K562 (cell line): Measurements from ENCODE around the gene KRT33A. TPM values are rescaled to one million over a fixed set of nuclear protein-coding genes. Genes with fewer than 3 reads are reported as not detected.
"Not testable (repeated sequence)": the region's sequence is repeated elsewhere in the genome, so short reads cannot be mapped to it uniquely, and the experiment has no call there.

Experiments used
- ATAC-seq: fragments of 200-7000 bp; cut with Tn5 transposase; 3 replicates; pipeline ENCODE4 v1.9.1; 2020; ENCODE audit warnings: moderate library complexity
- Bru-seq: library from RNA; stranded (reverse); fragments of 400-500 nt; gene quantifications from one replicate; lab custom pipeline; 2021; lab: Mats Ljungman, UMichigan
- BruChase-seq, 2 experiments: library from RNA; stranded (reverse); fragments of 400-500 nt; gene quantifications; one replicate each; lab custom pipeline; 2021; lab: Mats Ljungman, UMichigan
- BruUV-seq: library from RNA; stranded (reverse); fragments of 400-500 nt; replicated peaks from 2 replicates; lab custom pipeline; 2021; lab: Mats Ljungman, UMichigan
- CTCF ChIA-PET: fragments of 300-600 bp; formaldehyde crosslinking; extraction: SDS; loops from one replicate; lab custom pipeline; 2021; ENCODE audit warnings: low intra/inter-chr PET ratio; lab: Yijun Ruan, JAX
- POLR2A ChIA-PET: fragments of 300-600, 350-650 bp; sonication (Branson Sonifier 250); formaldehyde crosslinking; extraction: SDS; loops from one replicate; lab custom pipeline; 2021; ENCODE audit warnings: antibody characterized with exemption, inconsistent platforms; lab: Yijun Ruan, JAX
- DNase-seq, 4 experiments: peaks; one replicate each; pipeline versions ENCODE4 v3.0.0 to v3.0.0-alpha.2; 2011 to 2018; ENCODE audit warnings: low spot score in 3 of 4, mixed read lengths in 3 of 4; ENCODE audit errors: extremely low read depth in 1 of 4
- FAIRE-seq: peaks from 2 replicates; lab custom pipeline; 2011; peaks lifted over from hg19 to GRCh38; lab: Jason Lieb, UNC
- H2AFZ ChIP-seq: 2 replicates; pipeline ENCODE4 v1.6.0; 2011; ENCODE audit warnings: low read depth, low read length, control low read depth, inconsistent platforms
- H3K27ac ChIP-seq: fragments of 200-600 bp; 3 replicates; pipeline ENCODE4 v1.8.0; 2011; ENCODE audit warnings: low read depth, mild to moderate bottlenecking, control low read depth, inconsistent platforms, low read length, moderate library complexity, mixed read lengths; ENCODE audit errors: extremely low read depth
- H3K27me3 ChIP-seq, 2 experiments: fragments of 300-600 bp in 1 of 2; 2 replicates in 1 of 2; 3 replicates in 1 of 2; pipeline versions ENCODE4 v1.6.0 to v1.8.0; 2011; ENCODE audit warnings: inconsistent platforms in 2 of 2, low read length in 2 of 2, mild to moderate bottlenecking in 1 of 2, mixed read lengths in 1 of 2, moderate library complexity in 1 of 2; ENCODE audit not compliant: control insufficient read depth in 2 of 2, insufficient read depth in 2 of 2
- H3K36me3 ChIP-seq: fragments of 300-600 bp; 3 replicates; pipeline ENCODE4 v1.8.0; 2011; ENCODE audit warnings: mild to moderate bottlenecking, low read length, inconsistent platforms; ENCODE audit not compliant: control insufficient read depth, insufficient read depth
- H3K4me1 ChIP-seq, 2 experiments: fragments of 200-600 bp in 1 of 2; replicated peaks in 1 of 2; 2 replicates in 1 of 2; 3 replicates in 1 of 2; pipeline versions ENCODE4 v1.5.1 to v1.8.0; 2011; ENCODE audit warnings: inconsistent platforms in 2 of 2, low read length in 2 of 2, mild to moderate bottlenecking in 1 of 2, mixed read lengths in 1 of 2, moderate library complexity in 1 of 2; ENCODE audit not compliant: control insufficient read depth in 2 of 2, insufficient read depth in 2 of 2
- H3K4me2 ChIP-seq: 2 replicates; pipeline ENCODE4 v1.6.1; 2011; ENCODE audit warnings: low read length, control low read depth, inconsistent platforms, mixed read lengths; ENCODE audit not compliant: insufficient read depth
- H3K4me3 ChIP-seq: fragments of 200-600 bp; sonication (generic), shearing (Covaris generic); 2 replicates; pipeline ENCODE4 v1.5.1; 2016; ENCODE audit warnings: control low read depth, inconsistent platforms
- H3K79me2 ChIP-seq: fragments of 200-600 bp; 3 replicates; pipeline ENCODE4 v1.8.0; 2011; ENCODE audit warnings: low read length, inconsistent platforms; ENCODE audit not compliant: control insufficient read depth, insufficient read depth
- H3K9ac ChIP-seq, 2 experiments: 2 replicates each; pipeline versions ENCODE4 v1.6.0 to v1.6.1; 2011; ENCODE audit warnings: low read depth in 2 of 2, low read length in 2 of 2, control low read depth in 1 of 2, inconsistent platforms in 1 of 2, mild to moderate bottlenecking in 1 of 2, mixed read lengths in 1 of 2; ENCODE audit not compliant: insufficient read depth in 1 of 2
- H3K9me1 ChIP-seq: one replicate; pipeline ENCODE4 v1.6.0; 2011; ENCODE audit warnings: inconsistent platforms, mild to moderate bottlenecking, low read length, moderate library complexity; ENCODE audit not compliant: control insufficient read depth, insufficient read depth
- H3K9me3 ChIP-seq: replicated peaks from 2 replicates; pipeline ENCODE4 v1.5.1; 2011; ENCODE audit warnings: low read depth, low read length, inconsistent platforms; ENCODE audit not compliant: control insufficient read depth, insufficient read depth
- H4K20me1 ChIP-seq: replicated peaks from 2 replicates; pipeline ENCODE4 v1.6.1; 2011; ENCODE audit warnings: low read length, inconsistent platforms, mixed read lengths; ENCODE audit not compliant: control insufficient read depth, insufficient read depth
- WGBS: fragments of 100-300 bp; shearing (Covaris generic); methylation state at CpG from one replicate; pipeline ENCODE4 v1.1.6; 2016; ENCODE audit warnings: low coverage, mixed read lengths; ENCODE audit not compliant: insufficient coverage; ENCODE audit errors: missing lambda C conversion rate; 5-methylcytosine and 5-hydroxymethylcytosine counted together
- in situ Hi-C: fragments of 300-500 bp; cut with MboI; formaldehyde crosslinking; loops from 4 replicates; pipeline ENCODE4 v1.15.0; 2018; ENCODE audit warnings: inconsistent platforms, mixed read lengths
- intact Hi-C: fragments of 100-400 bp; cut with micrococcal nuclease; formaldehyde crosslinking; loops from 2 replicates; pipeline ENCODE4 v1.14.2; 2022
- long read RNA-seq, 3 experiments: library from polyadenylated mRNA in 2 of 3; library from RNA in 1 of 3; unstranded in 2 of 3; stranded (forward) in 1 of 3; transcript quantifications; one replicate each; pipeline ENCODE4 v2.0.0, GENCODE V29; 2019 to 2022
- polyA minus RNA-seq, 3 experiments: library from RNA; depleted of rRNA, polyadenylated mRNA; stranded (reverse); fragments of >200 nt; gene quantifications; 2 replicates each; pipeline ENCODE4 v1.2.3, GENCODE V29; 2011
- polyA plus RNA-seq, 8 experiments: library from polyadenylated mRNA; depleted of rRNA in 4 of 8; stranded (reverse) in 5 of 8; unstranded in 3 of 8; fragments of >200 nt; fragmentation: Nextera tagmentation in 2 of 8; fragmentation: Illumina TruSeq in 1 of 8; extraction: Ambion mirVana in 2 of 8; extraction: Trizol in 1 of 8; gene quantifications; 2 replicates each; pipeline versions ENCODE4 v1.2.1 to v1.2.3, GENCODE V29; 2011 to 2014; ENCODE audit warnings: inconsistent platforms in 1 of 8, missing spikeins in 1 of 8
- total RNA-seq, 7 experiments: library from RNA; depleted of rRNA in 6 of 7; stranded (reverse); fragments of >200 nt in 6 of 7; fragmentation: Illumina TruSeq in 2 of 7; extraction: Trizol in 2 of 7; gene quantifications; 2 replicates each; pipeline versions ENCODE4 v1.2.1 to v1.2.3, GENCODE V29; 2011 to 2021; ENCODE audit warnings: low replicate concordance in 1 of 7

KRT33A gene
- total RNA-seq (2011; cell fraction: chromatin; rRNA removed; ENCODE audit: low replicate concordance) = not detected in 2 replicates
- not detected in 2 replicates for total RNA-seq (2011; cell fraction: nucleolus; rRNA removed)
- not detected in 2 replicates for total RNA-seq (2011; cell fraction: nucleoplasm; rRNA removed)
- not detected in 2 replicates for total RNA-seq (2014; rRNA removed)
- not detected in 2 replicates for total RNA-seq (2014; rRNA removed; fragmentation: Illumina TruSeq; extraction: Trizol)
- not detected in 2 replicates for total RNA-seq (2015; rRNA removed; fragmentation: Illumina TruSeq; extraction: Trizol)
- total RNA-seq (2021) = not detected in 2 replicates
- polyA plus RNA-seq (2011; rRNA removed) = not detected in 2 replicates
- not detected in 2 replicates for polyA plus RNA-seq (2011; cell fraction: cytosol; rRNA removed)
- polyA plus RNA-seq (2011; cell fraction: nucleus; rRNA removed) = not detected in 2 replicates
- polyA plus RNA-seq (2012) = not detected in 2 replicates
- polyA plus RNA-seq (2014; fragmentation: Illumina TruSeq; extraction: Trizol) = not detected in 2 replicates
- polyA plus RNA-seq (2014; fragmentation: Nextera tagmentation; extraction: Ambion mirVana) = not detected
- polyA plus RNA-seq (2014; rRNA removed) = not detected in 2 replicates
- polyA minus RNA-seq (2011; rRNA and poly(A)+ RNA removed) = not detected in 2 replicates
- not detected in 2 replicates for polyA minus RNA-seq (2011; cell fraction: cytosol; rRNA and poly(A)+ RNA removed)
- not detected in 2 replicates for polyA minus RNA-seq (2011; cell fraction: nucleus; rRNA and poly(A)+ RNA removed)
- Bru-seq, nascent RNA = not detected
- not detected for BruChase-seq, experiment 1, labeled RNA remaining after a 2-hour chase
- BruChase-seq, experiment 2, labeled RNA remaining after a 6-hour chase = not detected
- long read RNA-seq, experiment 1 = 0 reads
- long read RNA-seq, experiment 2 = 0 reads
- long read RNA-seq, experiment 3 = 0 reads

- H3K9me1 ChIP-seq, H3K4me1 ChIP-seq, H4K20me1 ChIP-seq, FAIRE-seq, in situ Hi-C loops, ATAC-seq, H3K4me2 ChIP-seq, intact Hi-C loops, H3K27ac ChIP-seq, H3K36me3 ChIP-seq, H3K27me3 ChIP-seq, H2AFZ ChIP-seq, H3K79me2 ChIP-seq, H3K9me3 ChIP-seq, H3K4me3 ChIP-seq, DNase-seq, CTCF ChIA-PET, BruUV-seq, H3K9ac ChIP-seq: not testable (repeated sequence)
- POLR2A ChIA-PET = interaction anchor here (0.6 to 0.7 kb wide), 2 partner anchors 8 to 28 kb away, joined by 3 read pairs; no protein-coding TSS in a partner anchor
- 0% methylated on average over 15 of the region's 16 CpGs for WGBS
Measured at GRCh38 chr17:41350381-41350878, at the start of gene KRT33A. Gene KRT33A, minus strand, starts transcription at chr17:41350828. Its CDS starts 61 bp downstream, at chr17:41350767.
